H1 (cell line): ENCODE measurements around the gene NT5DC3. TPM values are rescaled to one million over a fixed set of nuclear protein-coding genes. Genes with fewer than 3 reads are reported as not detected.

Experiments
- CHD7 ChIP-seq: fragments of 300-600 bp; sonication (generic); IDR thresholded peaks from 2 replicates; pipeline ENCODE4 v1.7.1; 2012; ENCODE audit warnings: low read length, moderate library complexity, mild to moderate bottlenecking, inconsistent platforms; ENCODE audit not compliant: insufficient replicate concordance
- EZH2 ChIP-seq: fragments of 200-600 bp; sonication (generic); IDR thresholded peaks from 2 replicates; pipeline ENCODE4 v1.7.1; 2012; ENCODE audit warnings: low read depth, mild to moderate bottlenecking, moderate library complexity, low read length, inconsistent platforms; ENCODE audit not compliant: severe bottlenecking
- GABPA ChIP-seq: IDR thresholded peaks from 2 replicates; pipeline ENCODE4 v1.6.1; 2011; ENCODE audit warnings: mild to moderate bottlenecking, low read length, moderate library complexity, borderline replicate concordance; ENCODE audit not compliant: insufficient read depth
- MAFK ChIP-seq: IDR thresholded peaks from 2 replicates; pipeline ENCODE4 v1.6.1; 2012; ENCODE audit warnings: low read depth, mild to moderate bottlenecking, improper control_type of control experiment, low read length
- MAX ChIP-seq: IDR thresholded peaks from 2 replicates; pipeline ENCODE4 v1.6.1; 2012; ENCODE audit warnings: inconsistent platforms
- PHF8 ChIP-seq: fragments of 200-600 bp; sonication (generic); conservative IDR thresholded peaks from 2 replicates; pipeline ENCODE4 v1.7.1; 2012; ENCODE audit warnings: low read depth, mild to moderate bottlenecking, inconsistent platforms, low read length, moderate library complexity
- RXRA ChIP-seq: IDR thresholded peaks from 2 replicates; pipeline ENCODE4 v1.6.1; 2011; ENCODE audit warnings: low read depth, mild to moderate bottlenecking, low read length, moderate library complexity; ENCODE audit not compliant: insufficient read depth
- SIRT6 ChIP-seq: IDR thresholded peaks from one replicate; pipeline ENCODE4 v1.7.1; 2012; ENCODE audit warnings: low read length, inconsistent platforms
- SP1 ChIP-seq: IDR thresholded peaks from 2 replicates; pipeline ENCODE4 v1.6.1; 2011; ENCODE audit warnings: low read depth, low read length
- SRF ChIP-seq: IDR thresholded peaks from 2 replicates; pipeline ENCODE4 v1.6.1; 2011; ENCODE audit warnings: mild to moderate bottlenecking, low read depth, low read length, moderate library complexity
- YY1 ChIP-seq: IDR thresholded peaks from 2 replicates; pipeline ENCODE4 v1.6.1; 2011; ENCODE audit warnings: low read depth, mild to moderate bottlenecking, low read length
- polyA plus RNA-seq, 7 experiments: library from polyadenylated mRNA; depleted of rRNA in 3 of 7; stranded (reverse) in 5 of 7; unstranded in 2 of 7; fragments of >200 nt in 5 of 7; fragments of 200-250 nt in 2 of 7; gene quantifications; 1 replicate in 5 of 7; 2 replicates in 1 of 7; 4 replicates in 1 of 7; pipeline versions ENCODE4 v1.2.1 to v1.2.3, GENCODE V29; 2011 to 2013; ENCODE audit warnings: missing spikeins in 2 of 7, mixed read lengths in 2 of 7
- total RNA-seq: library from RNA; stranded (reverse); fragmentation: NEBNext Ultra II Directional; extraction: Animal tissue kit (Norgen Biotek cat#: 25700); gene quantifications from 2 replicates; pipeline ENCODE4 v1.2.1, GENCODE V29; 2021

NT5DC3 gene
- total and polyA plus RNA-seq, 2 of the 8 experiments (the other 6 are each of a cell fraction or from before 2014, with no cell fraction given) = 5.4 to 14.8 TPM

- TF ChIP-seq CHD7 = no peak
- no peak for TF ChIP-seq YY1
- TF ChIP-seq RXRA = no peak
- no peak for TF ChIP-seq EZH2
- no peak for TF ChIP-seq PHF8
- no peak for TF ChIP-seq MAX
- TF ChIP-seq SIRT6 = no peak
- TF ChIP-seq SP1 = no peak
- no peak for TF ChIP-seq MAFK
- no peak for TF ChIP-seq GABPA
- no peak for TF ChIP-seq SRF
Observed at GRCh38 chr12:103848917-103849491, 8.0 kb upstream of the NT5DC3 start (continued).
